ENCODE measurements around the gene LAMB2.

Gene LAMB2

DNA sequence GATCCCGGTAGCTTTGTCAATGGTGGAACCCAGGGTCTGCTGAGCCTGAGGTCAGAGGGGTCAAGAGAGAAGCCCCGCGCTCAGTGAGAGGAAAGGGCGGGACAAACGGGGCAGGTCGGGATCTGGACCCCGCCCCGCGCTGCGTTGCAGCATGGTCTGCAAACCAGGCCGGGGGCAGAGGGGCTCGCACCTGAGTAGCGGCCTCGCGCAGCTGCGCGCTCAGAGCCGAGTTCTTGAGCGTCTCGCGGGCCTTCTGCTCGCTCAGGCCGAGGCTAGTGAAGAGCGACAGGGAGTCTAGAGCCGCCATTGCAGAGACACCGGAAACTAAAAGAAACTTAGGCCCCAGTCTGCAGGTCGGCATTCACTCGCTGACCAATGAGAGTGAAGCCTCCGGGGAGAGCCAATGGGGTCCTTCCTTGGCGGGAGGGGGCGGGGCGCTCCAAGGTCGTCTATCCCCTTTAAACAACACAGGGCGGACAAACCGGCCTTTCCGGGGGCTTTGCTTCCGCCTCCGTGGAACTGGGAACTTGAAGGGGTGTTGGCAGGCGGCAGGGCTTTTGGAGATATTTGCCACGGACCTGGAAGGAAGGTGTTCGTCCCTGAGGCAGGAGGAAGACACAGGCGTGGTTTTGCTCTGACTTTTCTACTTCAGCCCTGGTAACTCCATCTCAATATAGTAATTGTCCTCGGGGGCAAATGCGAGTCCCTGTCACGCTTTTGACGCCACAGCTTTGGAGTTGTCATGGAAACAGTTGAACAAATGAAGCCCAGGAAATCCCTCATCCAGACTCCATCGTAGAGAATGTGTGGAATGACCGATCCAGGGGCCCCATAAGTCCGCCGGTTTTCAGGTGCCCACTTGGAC lies 28.2 kb downstream of the LAMB2 start, which contains the start of gene QARS1:
Gene QARS1, minus strand, starts transcription at position 331 of the 865 bp plus-strand sequence. Its CDS starts 24 bp downstream, at position 307.
- TF ChIP-seq, protein P1, sequence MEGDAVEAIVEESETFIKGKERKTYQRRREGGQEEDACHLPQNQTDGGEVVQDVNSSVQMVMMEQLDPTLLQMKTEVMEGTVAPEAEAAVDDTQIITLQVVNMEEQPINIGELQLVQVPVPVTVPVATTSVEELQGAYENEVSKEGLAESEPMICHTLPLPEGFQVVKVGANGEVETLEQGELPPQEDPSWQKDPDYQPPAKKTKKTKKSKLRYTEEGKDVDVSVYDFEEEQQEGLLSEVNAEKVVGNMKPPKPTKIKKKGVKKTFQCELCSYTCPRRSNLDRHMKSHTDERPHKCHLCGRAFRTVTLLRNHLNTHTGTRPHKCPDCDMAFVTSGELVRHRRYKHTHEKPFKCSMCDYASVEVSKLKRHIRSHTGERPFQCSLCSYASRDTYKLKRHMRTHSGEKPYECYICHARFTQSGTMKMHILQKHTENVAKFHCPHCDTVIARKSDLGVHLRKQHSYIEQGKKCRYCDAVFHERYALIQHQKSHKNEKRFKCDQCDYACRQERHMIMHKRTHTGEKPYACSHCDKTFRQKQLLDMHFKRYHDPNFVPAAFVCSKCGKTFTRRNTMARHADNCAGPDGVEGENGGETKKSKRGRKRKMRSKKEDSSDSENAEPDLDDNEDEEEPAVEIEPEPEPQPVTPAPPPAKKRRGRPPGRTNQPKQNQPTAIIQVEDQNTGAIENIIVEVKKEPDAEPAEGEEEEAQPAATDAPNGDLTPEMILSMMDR (IDR thresholded peaks at IDR 0.05; ENCODE audit: insufficient read depth, low read length, poor library complexity, severe bottlenecking) = no peak
- H3K36me3 ChIP-seq (ENCODE audit: control insufficient read depth, insufficient read depth, low read length) = peaks cover 27% of the 10 kb centered on the region
- H3K4me3 ChIP-seq (replicated peaks; ENCODE audit: low read depth, low read length) = peak within 1 kb of the TSS; percentile 85
- peak; percentile 89 for DNase-seq (ENCODE audit: extremely low read depth, insufficient read length)
- H3K27me3 ChIP-seq (replicated peaks; ENCODE audit: control insufficient read depth, insufficient read depth, low read length) = no peaks in the 10 kb centered on the region

DNA sequence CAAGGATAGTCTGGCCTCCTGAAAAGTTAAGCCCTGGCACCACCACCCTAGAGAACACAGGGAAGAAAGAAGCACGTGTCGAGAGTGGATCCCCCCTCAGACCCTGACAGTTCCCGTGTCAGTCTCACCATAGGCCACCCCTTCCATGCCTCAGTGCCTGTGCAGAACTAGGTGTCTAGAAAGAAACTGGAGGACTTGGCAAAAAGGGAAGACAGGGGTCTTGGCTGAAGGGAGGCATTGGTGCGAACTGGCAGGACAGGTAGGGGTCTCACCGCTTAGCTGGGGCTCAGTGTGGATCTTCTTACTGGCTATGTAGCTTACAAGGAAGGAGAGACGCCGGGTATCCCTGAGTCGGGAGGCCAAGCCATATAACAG lies 28.8 kb downstream of the LAMB2 start:
- DNase-seq (ENCODE audit: extremely low read depth, insufficient read length) = no peak
- Histone ChIP-seq H3K36me3 (ENCODE audit: control insufficient read depth, insufficient read depth, low read length) (peaks cover 29% of the 10 kb centered on the region), H3K27me3 (replicated peaks; ENCODE audit: control insufficient read depth, insufficient read depth, low read length) (no peaks in the 10 kb centered on the region), H3K4me3 (replicated peaks; ENCODE audit: low read depth, low read length) (peak overlapping the region; percentile 85)
- TF ChIP-seq, protein P1 (IDR thresholded peaks at IDR 0.05; ENCODE audit: insufficient read depth, low read length, poor library complexity, severe bottlenecking) = no peak

DNA sequence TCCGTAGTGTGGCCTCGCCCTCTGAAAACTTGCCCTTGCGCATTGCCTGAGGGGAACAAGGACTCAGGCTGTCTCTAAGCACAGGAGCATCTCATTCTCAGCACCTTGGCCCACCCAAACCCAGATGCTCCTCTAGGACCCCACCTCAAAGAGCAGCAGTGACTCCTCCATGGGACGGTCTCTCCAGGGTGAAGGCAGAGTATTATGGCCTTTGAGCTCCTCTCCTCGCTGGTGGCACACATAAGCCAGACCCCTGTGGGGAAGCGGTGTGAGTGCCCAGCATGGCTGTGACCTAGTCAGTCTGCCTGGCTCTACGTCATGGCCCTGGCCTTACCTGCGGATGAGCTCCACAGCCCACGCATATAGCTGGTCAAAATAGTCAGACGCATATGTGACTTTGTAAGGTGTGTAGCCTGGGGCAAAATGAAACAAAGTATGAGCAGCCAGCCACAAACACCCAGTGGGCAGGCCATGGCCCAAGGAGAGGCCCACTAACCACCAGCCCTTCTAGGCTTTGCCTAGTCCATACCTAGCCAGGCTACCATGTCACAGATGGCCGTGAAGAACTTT lies 32.7 kb downstream of the LAMB2 start:
- no peaks in the 10 kb centered on the region for H3K27me3 ChIP-seq (replicated peaks; ENCODE audit: control insufficient read depth, insufficient read depth, low read length)
- no peak for DNase-seq (ENCODE audit: extremely low read depth, insufficient read length)
- no peak overlapping the region for H3K4me3 ChIP-seq (replicated peaks; ENCODE audit: low read depth, low read length)
- TF ChIP-seq, protein P1 (IDR thresholded peaks at IDR 0.05; ENCODE audit: insufficient read depth, low read length, poor library complexity, severe bottlenecking) = no peak
- H3K36me3 ChIP-seq (ENCODE audit: control insufficient read depth, insufficient read depth, low read length) = peaks cover 40% of the 10 kb centered on the region

DNA sequence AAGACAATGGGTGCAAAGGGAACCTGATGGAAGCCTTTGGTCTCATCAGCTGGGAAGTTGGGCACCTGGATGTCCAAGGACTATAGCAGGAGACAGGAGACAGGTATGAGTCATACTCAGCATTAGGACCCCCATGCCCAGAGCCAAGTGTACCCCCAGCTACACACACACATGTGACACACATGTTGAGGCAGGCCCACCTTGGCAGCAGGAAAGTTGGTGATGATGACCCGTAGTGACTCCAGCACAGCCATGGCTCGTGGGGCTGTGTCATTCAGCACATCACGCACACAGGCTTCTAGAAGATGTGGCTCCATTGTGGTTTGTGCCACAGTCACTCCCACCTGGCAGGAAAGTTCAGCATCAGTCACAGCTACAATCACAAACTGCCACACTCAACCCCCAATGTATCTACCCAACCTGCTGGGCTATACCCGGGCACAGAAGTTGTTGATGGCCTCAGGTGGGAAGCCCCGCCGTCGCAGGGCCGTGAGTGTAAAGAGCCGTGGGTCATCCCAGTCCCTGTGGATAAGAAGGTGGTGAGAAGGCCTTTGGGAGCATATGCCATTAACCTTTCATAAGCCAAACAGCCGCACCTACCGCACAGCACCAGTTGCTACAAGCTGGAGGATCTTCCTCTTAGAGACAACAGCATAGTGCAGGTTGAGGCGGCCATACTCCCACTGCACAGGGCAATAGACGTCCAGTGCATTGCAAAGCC lies 33.8 kb downstream of the LAMB2 start:
- no peak overlapping the region for H3K4me3 ChIP-seq (replicated peaks; ENCODE audit: low read depth, low read length)
- peaks cover 40% of the 10 kb centered on the region for H3K36me3 ChIP-seq (ENCODE audit: control insufficient read depth, insufficient read depth, low read length)
- DNase-seq (ENCODE audit: extremely low read depth, insufficient read length) = no peak
- TF ChIP-seq, protein P1 (IDR thresholded peaks at IDR 0.05; ENCODE audit: insufficient read depth, low read length, poor library complexity, severe bottlenecking) = no peak
- no peaks in the 10 kb centered on the region for H3K27me3 ChIP-seq (replicated peaks; ENCODE audit: control insufficient read depth, insufficient read depth, low read length)

DNA sequence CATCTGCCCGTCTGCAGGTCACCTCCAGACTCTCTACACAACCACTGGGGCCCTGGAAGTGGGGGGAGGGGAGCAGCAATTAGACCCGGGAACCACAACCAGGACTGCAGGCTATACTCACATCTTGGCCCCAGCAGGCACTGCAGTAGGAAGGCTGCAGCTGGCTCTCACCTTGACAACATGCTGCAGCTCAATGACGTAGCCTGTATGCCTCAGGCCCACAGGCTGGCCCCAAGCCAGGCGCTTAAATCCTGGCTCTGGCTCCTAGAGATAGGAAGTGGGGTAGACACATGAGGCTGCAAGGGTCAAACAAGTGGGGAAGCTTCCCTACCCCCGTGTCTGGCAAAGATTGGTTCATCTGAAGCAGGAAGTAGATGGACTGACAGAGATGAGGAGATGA lies 34.4 kb downstream of the LAMB2 start:
- Histone ChIP-seq H3K27me3 (replicated peaks; ENCODE audit: control insufficient read depth, insufficient read depth, low read length) (no peaks in the 10 kb centered on the region), H3K36me3 (ENCODE audit: control insufficient read depth, insufficient read depth, low read length) (peaks cover 40% of the 10 kb centered on the region), H3K4me3 (replicated peaks; ENCODE audit: low read depth, low read length) (no peak overlapping the region)
- TF ChIP-seq, protein P1 (IDR thresholded peaks at IDR 0.05; ENCODE audit: insufficient read depth, low read length, poor library complexity, severe bottlenecking) = no peak
- DNase-seq (ENCODE audit: extremely low read depth, insufficient read length) = no peak
